GM23338 (cell line): ENCODE data around the gene DRC3. TPM values are rescaled to one million over a fixed set of nuclear protein-coding genes. Genes with fewer than 3 reads are reported as not detected.

Experiments used
- ATAC-seq: fragments of 200-7000 bp; cut with Tn5 transposase; 3 replicates; pipeline ENCODE4 v1.9.1; 2020
- DNase-seq: peaks from one replicate; pipeline ENCODE4 v3.0.0-alpha.2; 2015; ENCODE audit warnings: low spot score
- H2AFZ ChIP-seq: fragments of 200-600 bp; sonication (generic); 2 replicates; pipeline ENCODE4 v1.8.0; 2016; ENCODE audit warnings: antibody characterized with exemption, mild to moderate bottlenecking, moderate library complexity
- H3F3A ChIP-seq: fragments of 200-600 bp; sonication (generic); replicated peaks from 2 replicates; pipeline ENCODE4 v1.8.0; 2017; ENCODE audit warnings: antibody characterized with exemption, mixed run types, low read depth
- H3K27ac ChIP-seq: fragments of 200-600 bp; sonication (generic); 2 replicates; pipeline ENCODE4 v1.6.1; 2016; ENCODE audit warnings: low read depth
- H3K27me3 ChIP-seq: fragments of 200-600 bp; sonication (generic); 2 replicates; pipeline ENCODE4 v1.8.0; 2016; ENCODE audit warnings: mild to moderate bottlenecking, mixed run types, moderate library complexity; ENCODE audit not compliant: insufficient read depth
- H3K36me3 ChIP-seq: fragments of 200-600 bp; sonication (generic); 2 replicates; pipeline ENCODE4 v1.8.0; 2016; ENCODE audit warnings: mild to moderate bottlenecking; ENCODE audit not compliant: insufficient read depth
- H3K4me1 ChIP-seq: fragments of 200-600 bp; sonication (generic); 2 replicates; pipeline ENCODE4 v1.8.0; 2016; ENCODE audit warnings: mild to moderate bottlenecking, moderate library complexity; ENCODE audit not compliant: insufficient read depth
- H3K4me2 ChIP-seq: fragments of 200-600 bp; sonication (generic); 2 replicates; pipeline ENCODE4 v1.7.1; 2017; ENCODE audit warnings: mixed run types
- H3K4me3 ChIP-seq: fragments of 200-600 bp; sonication (generic); 2 replicates; pipeline ENCODE4 v1.6.1; 2016; ENCODE audit warnings: mixed run types
- H3K79me2 ChIP-seq: fragments of 200-600 bp; sonication (generic); replicated peaks from 2 replicates; pipeline ENCODE4 v1.8.0; 2017; ENCODE audit warnings: mild to moderate bottlenecking; ENCODE audit not compliant: insufficient read depth
- H3K9me2 ChIP-seq: fragments of 200-600 bp; sonication (generic); 2 replicates; pipeline ENCODE4 v1.8.0; 2017; ENCODE audit not compliant: insufficient read depth
- H4K20me1 ChIP-seq: fragments of 200-600 bp; sonication (generic); replicated peaks from 2 replicates; pipeline ENCODE4 v1.8.0; 2017; ENCODE audit warnings: mild to moderate bottlenecking; ENCODE audit not compliant: insufficient read depth
- H3K27ac Mint-ChIP-seq: 2 replicates; pipeline ENCODE4 v1.8.0; 2020; ENCODE audit warnings: inconsistent platforms, mild to moderate bottlenecking, moderate library complexity, mixed read lengths
- H3K27me3 Mint-ChIP-seq: 3 replicates; pipeline ENCODE4 v1.8.0; 2022; ENCODE audit warnings: low read depth, mild to moderate bottlenecking, moderate library complexity, mixed read lengths, inconsistent platforms; ENCODE audit not compliant: insufficient read depth, poor library complexity
- H3K36me3 Mint-ChIP-seq: 3 replicates; pipeline ENCODE4 v1.8.0; 2021; ENCODE audit warnings: low read depth, mild to moderate bottlenecking, inconsistent platforms, moderate library complexity, mixed read lengths
- H3K4me1 Mint-ChIP-seq: 3 replicates; pipeline ENCODE4 v1.8.0; 2020; ENCODE audit warnings: mild to moderate bottlenecking, inconsistent platforms, mixed read lengths
- H3K4me3 Mint-ChIP-seq: 3 replicates; pipeline ENCODE4 v1.8.0; 2021; ENCODE audit warnings: moderate library complexity, mild to moderate bottlenecking, inconsistent platforms, mixed read lengths
- H3K9me3 Mint-ChIP-seq: 3 replicates; pipeline ENCODE4 v1.8.0; 2020; ENCODE audit warnings: moderate library complexity, mild to moderate bottlenecking, inconsistent platforms, mixed read lengths
- CREB1 ChIP-seq: fragments of 250-450 bp; sonication (Bioruptor Pico); IDR thresholded peaks from 2 replicates; pipeline ENCODE4 v1.5.0; 2020; ENCODE audit warnings: low read depth, mild to moderate bottlenecking, moderate library complexity
- EZH2 ChIP-seq: fragments of 200-600 bp; sonication (generic); IDR thresholded peaks from one replicate; pipeline ENCODE4 v1.8.0; 2017; ENCODE audit warnings: antibody characterized with exemption, mild to moderate bottlenecking, low read depth; ENCODE audit not compliant: unreplicated experiment
- EZH2phosphoT487 ChIP-seq: fragments of 200-600 bp; sonication (generic); IDR thresholded peaks from one replicate; pipeline ENCODE4 v1.8.1; 2018; ENCODE audit warnings: antibody characterized with exemption; ENCODE audit not compliant: unreplicated experiment
- JUNB ChIP-seq: IDR thresholded peaks from one replicate; pipeline ENCODE4 v1.6.1; 2016; ENCODE audit warnings: antibody characterized with exemption; ENCODE audit not compliant: unreplicated experiment
- NANOG ChIP-seq: IDR thresholded peaks from 2 replicates; pipeline ENCODE4 v1.6.1; 2016; ENCODE audit warnings: antibody characterized with exemption, borderline replicate concordance
- POLR2AphosphoS5 ChIP-seq: IDR thresholded peaks from 2 replicates; pipeline ENCODE4 v1.6.1; 2016; ENCODE audit warnings: antibody characterized with exemption, low read depth
- STAT1 ChIP-seq: IDR thresholded peaks from one replicate; pipeline ENCODE4 v1.6.1; 2016; ENCODE audit warnings: antibody characterized with exemption; ENCODE audit not compliant: unreplicated experiment
- ZNF114 ChIP-seq: fragments of 250-450 bp; sonication (Bioruptor Pico); IDR thresholded peaks from 2 replicates; pipeline ENCODE4 v1.5.0; 2020; ENCODE audit warnings: mild to moderate bottlenecking, moderate library complexity
- ZNF331 ChIP-seq: fragments of 250-450 bp; sonication (Bioruptor Pico); IDR thresholded peaks from 2 replicates; pipeline ENCODE4 v1.5.0; 2020; ENCODE audit warnings: low read depth, mild to moderate bottlenecking, moderate library complexity
- polyA plus RNA-seq: library from polyadenylated mRNA; unstranded; fragments of >200 nt; fragmentation: Nextera tagmentation; extraction: Ambion mirVana; gene quantifications from 2 replicates; pipeline ENCODE4 v1.2.1, GENCODE V29; 2016
- total RNA-seq: library from RNA; depleted of rRNA; stranded (reverse); fragments of >200 nt; shearing (Covaris generic); gene quantifications from 2 replicates; pipeline ENCODE4 v1.2.3, GENCODE V29; 2014
- TF ChIP-seq, protein P1 (sequence below): IDR thresholded peaks from 2 replicates; pipeline ENCODE4 v1.6.1; 2016; ENCODE audit warnings: antibody characterized with exemption
- TF ChIP-seq, protein P2 (sequence below): IDR thresholded peaks from one replicate; pipeline ENCODE4 v1.6.1; 2018; ENCODE audit warnings: antibody characterized with exemption; ENCODE audit not compliant: unreplicated experiment

The DRC3 gene
- total and polyA plus RNA-seq, 2 experiments from 2014 or later: 1.1 TPM; not detected in 1

- no peak overlapping the region for H3K4me2 ChIP-seq
- Mint-ChIP-seq H3K36me3 (no peaks in the 10 kb centered on the region; the same call in 2 of the 3 replicates), H3K4me3 (no peak overlapping the region), H3K4me1 (peaks cover 18% of the 10 kb centered on the region), H3K27me3 (peaks cover 4% of the 10 kb centered on the region), H3K27ac (no peak overlapping the region), H3K9me3 (no peaks in the 10 kb centered on the region)
- H3K4me1 ChIP-seq: peaks cover 20% of the 10 kb centered on the region
- no peaks in the 10 kb centered on the region for H4K20me1 ChIP-seq
- ATAC-seq: no peak
- no peaks in the 10 kb centered on the region for H3F3A ChIP-seq
- no peak overlapping the region for H3K27ac ChIP-seq
- no peaks in the 10 kb centered on the region for H3K36me3 ChIP-seq
- H2AFZ ChIP-seq: no peak overlapping the region
- no peak for DNase-seq
- H3K79me2 ChIP-seq: no peaks in the 10 kb centered on the region
- H3K27me3 ChIP-seq: no peaks in the 10 kb centered on the region
- H3K9me2 ChIP-seq: no peaks in the 10 kb centered on the region
- TF ChIP-seq STAT1: no peak
- no peak for TF ChIP-seq NANOG
- TF ChIP-seq ZNF114: no peak
- no peak for TF ChIP-seq ZNF331
- TF ChIP-seq JUNB: no peak
- no peak for TF ChIP-seq EZH2phosphoT487
- H3K4me3 ChIP-seq: no peak overlapping the region
Measured at GRCh38 chr17:17957584-17957916, 15.1 kb upstream of the DRC3 start.

- no peak for DNase-seq
- Mint-ChIP-seq H3K4me1 (peaks cover 18% of the 10 kb centered on the region), H3K36me3 (no peaks in the 10 kb centered on the region; the same call in 2 of the 3 replicates), H3K27ac (no peak overlapping the region), H3K27me3 (peaks cover 4% of the 10 kb centered on the region), H3K9me3 (no peaks in the 10 kb centered on the region), H3K4me3 (no peak overlapping the region)
- no peaks in the 10 kb centered on the region for H3K27me3 ChIP-seq
- no peaks in the 10 kb centered on the region for H3K36me3 ChIP-seq
- TF ChIP-seq, protein P1, sequence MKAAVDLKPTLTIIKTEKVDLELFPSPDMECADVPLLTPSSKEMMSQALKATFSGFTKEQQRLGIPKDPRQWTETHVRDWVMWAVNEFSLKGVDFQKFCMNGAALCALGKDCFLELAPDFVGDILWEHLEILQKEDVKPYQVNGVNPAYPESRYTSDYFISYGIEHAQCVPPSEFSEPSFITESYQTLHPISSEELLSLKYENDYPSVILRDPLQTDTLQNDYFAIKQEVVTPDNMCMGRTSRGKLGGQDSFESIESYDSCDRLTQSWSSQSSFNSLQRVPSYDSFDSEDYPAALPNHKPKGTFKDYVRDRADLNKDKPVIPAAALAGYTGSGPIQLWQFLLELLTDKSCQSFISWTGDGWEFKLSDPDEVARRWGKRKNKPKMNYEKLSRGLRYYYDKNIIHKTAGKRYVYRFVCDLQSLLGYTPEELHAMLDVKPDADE: no peak
- TF ChIP-seq EZH2phosphoT487 (no peak), CREB1 (no peak), EZH2 (no peak), STAT1 (no peak), ZNF331 (no peak), JUNB (no peak), NANOG (no peak), ZNF114 (no peak)
- no peak overlapping the region for H3K4me3 ChIP-seq
- no peaks in the 10 kb centered on the region for H3K9me2 ChIP-seq
- H4K20me1 ChIP-seq: no peaks in the 10 kb centered on the region
- H3F3A ChIP-seq: no peaks in the 10 kb centered on the region
- H2AFZ ChIP-seq: no peak overlapping the region
- ATAC-seq: no peak
- H3K4me1 ChIP-seq: peaks cover 20% of the 10 kb centered on the region
- H3K4me2 ChIP-seq: no peak overlapping the region
- no peak overlapping the region for H3K27ac ChIP-seq
- H3K79me2 ChIP-seq: no peaks in the 10 kb centered on the region
Measured at GRCh38 chr17:17958982-17959381, 13.7 kb upstream of the DRC3 start.

GRCh38 chr17:17959520-17960361 is 12.9 kb upstream of the DRC3 start:
- H3K27ac Mint-ChIP-seq: no peak overlapping the region
- Histone ChIP-seq H3K79me2 (no peaks in the 10 kb centered on the region), H3K4me1 (peaks cover 20% of the 10 kb centered on the region), H3K4me3 (no peak overlapping the region), H3K36me3 (no peaks in the 10 kb centered on the region), H4K20me1 (no peaks in the 10 kb centered on the region), H3F3A (no peaks in the 10 kb centered on the region), H3K27ac (0 out of 2 replicates have a peak overlapping the region, but pooled peaks have one; percentile 17), H3K9me2 (no peaks in the 10 kb centered on the region), H2AFZ (peak overlapping the region; percentile 24; the same call in 1 of the 2 replicates), H3K27me3 (no peaks in the 10 kb centered on the region), H3K4me2 (no peak overlapping the region)
- DNase-seq (no peak), ATAC-seq (no peak)
- peaks cover 18% of the 10 kb centered on the region for H3K4me1 Mint-ChIP-seq
- no peak overlapping the region for H3K4me3 Mint-ChIP-seq
- H3K36me3 Mint-ChIP-seq: no peaks in the 10 kb centered on the region; the same call in 2 of the 3 replicates
- H3K9me3 Mint-ChIP-seq: no peaks in the 10 kb centered on the region
- H3K27me3 Mint-ChIP-seq: peaks cover 4% of the 10 kb centered on the region
- TF ChIP-seq, protein P2, sequence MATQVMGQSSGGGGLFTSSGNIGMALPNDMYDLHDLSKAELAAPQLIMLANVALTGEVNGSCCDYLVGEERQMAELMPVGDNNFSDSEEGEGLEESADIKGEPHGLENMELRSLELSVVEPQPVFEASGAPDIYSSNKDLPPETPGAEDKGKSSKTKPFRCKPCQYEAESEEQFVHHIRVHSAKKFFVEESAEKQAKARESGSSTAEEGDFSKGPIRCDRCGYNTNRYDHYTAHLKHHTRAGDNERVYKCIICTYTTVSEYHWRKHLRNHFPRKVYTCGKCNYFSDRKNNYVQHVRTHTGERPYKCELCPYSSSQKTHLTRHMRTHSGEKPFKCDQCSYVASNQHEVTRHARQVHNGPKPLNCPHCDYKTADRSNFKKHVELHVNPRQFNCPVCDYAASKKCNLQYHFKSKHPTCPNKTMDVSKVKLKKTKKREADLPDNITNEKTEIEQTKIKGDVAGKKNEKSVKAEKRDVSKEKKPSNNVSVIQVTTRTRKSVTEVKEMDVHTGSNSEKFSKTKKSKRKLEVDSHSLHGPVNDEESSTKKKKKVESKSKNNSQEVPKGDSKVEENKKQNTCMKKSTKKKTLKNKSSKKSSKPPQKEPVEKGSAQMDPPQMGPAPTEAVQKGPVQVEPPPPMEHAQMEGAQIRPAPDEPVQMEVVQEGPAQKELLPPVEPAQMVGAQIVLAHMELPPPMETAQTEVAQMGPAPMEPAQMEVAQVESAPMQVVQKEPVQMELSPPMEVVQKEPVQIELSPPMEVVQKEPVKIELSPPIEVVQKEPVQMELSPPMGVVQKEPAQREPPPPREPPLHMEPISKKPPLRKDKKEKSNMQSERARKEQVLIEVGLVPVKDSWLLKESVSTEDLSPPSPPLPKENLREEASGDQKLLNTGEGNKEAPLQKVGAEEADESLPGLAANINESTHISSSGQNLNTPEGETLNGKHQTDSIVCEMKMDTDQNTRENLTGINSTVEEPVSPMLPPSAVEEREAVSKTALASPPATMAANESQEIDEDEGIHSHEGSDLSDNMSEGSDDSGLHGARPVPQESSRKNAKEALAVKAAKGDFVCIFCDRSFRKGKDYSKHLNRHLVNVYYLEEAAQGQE: no peak
- TF ChIP-seq EZH2phosphoT487: no peak
- no peak for TF ChIP-seq CREB1
- TF ChIP-seq STAT1: no peak
- no peak for TF ChIP-seq POLR2AphosphoS5
- no peak for TF ChIP-seq ZNF331
